GM12878 (cell line): Measurements from ENCODE around the gene ACKR2. TPM values are rescaled to one million over a fixed set of nuclear protein-coding genes. Genes with fewer than 3 reads are reported as not detected.

Experiments used
- ATAC-seq: fragments of 200-7000 bp; cut with Tn5 transposase; 3 replicates; pipeline ENCODE4 v1.9.1; 2020; ENCODE audit warnings: mild to moderate bottlenecking, moderate library complexity
- BruUV-seq: library from RNA; stranded (reverse); fragments of 400-500 nt; replicated peaks from 2 replicates; lab custom pipeline; 2021; lab: Mats Ljungman, UMichigan
- CTCF ChIA-PET: fragments of 300-600 bp; sonication (Branson Sonifier 250); formaldehyde crosslinking; extraction: SDS; loops from one replicate; lab custom pipeline; 2021; ENCODE audit warnings: inconsistent platforms; lab: Yijun Ruan, JAX
- POLR2A ChIA-PET: fragments of 350-600 bp; formaldehyde crosslinking; extraction: SDS; loops from one replicate; lab custom pipeline; 2021; ENCODE audit warnings: inconsistent platforms; lab: Charles Lee
- RAD21 ChIA-PET: fragments of 300-600 bp; sonication (Branson Sonifier 250); formaldehyde crosslinking; loops from one replicate; lab custom pipeline; 2023; ENCODE audit warnings: antibody characterized with exemption; ENCODE audit not compliant: unreplicated experiment; lab: Charles Lee
- SMC1A ChIA-PET: fragments of 300-600 bp; sonication (Branson Sonifier 250); formaldehyde crosslinking; loops from one replicate; lab custom pipeline; 2023; ENCODE audit not compliant: unreplicated experiment, uncharacterized antibody; lab: Charles Lee
- DNase-seq: peaks from one replicate; pipeline ENCODE4 v3.0.0-alpha.2; 2011; ENCODE audit warnings: low read depth, low spot score
- FAIRE-seq: peaks from 3 replicates; lab custom pipeline; 2011; peaks lifted over from hg19 to GRCh38; lab: Jason Lieb, UNC
- H2AFZ ChIP-seq: 2 replicates; pipeline ENCODE4 v1.6.0; 2011; ENCODE audit warnings: low read depth, low read length, control low read depth; ENCODE audit not compliant: control insufficient read depth
- H3K27ac ChIP-seq: 2 replicates; pipeline ENCODE4 v1.5.1; 2011; ENCODE audit warnings: control low read depth; ENCODE audit not compliant: control insufficient read depth, insufficient read depth
- H3K27me3 ChIP-seq, 2 experiments: replicated peaks in 1 of 2; 2 replicates each; pipeline versions ENCODE4 v1.6.0 to v1.6.1; 2011; ENCODE audit warnings: low read length in 1 of 2; ENCODE audit not compliant: control insufficient read depth in 2 of 2, insufficient read depth in 2 of 2
- H3K36me3 ChIP-seq, 2 experiments: 2 replicates each; pipeline ENCODE4 v1.5.1; 2011; ENCODE audit warnings: low read length in 1 of 2; ENCODE audit not compliant: control insufficient read depth in 2 of 2, insufficient read depth in 2 of 2
- H3K4me1 ChIP-seq: 2 replicates; pipeline ENCODE4 v1.6.1; 2011; ENCODE audit warnings: mild to moderate bottlenecking, low read length, moderate library complexity, mixed read lengths; ENCODE audit not compliant: control insufficient read depth, insufficient read depth
- H3K4me2 ChIP-seq: 2 replicates; pipeline ENCODE4 v1.6.0; 2011; ENCODE audit warnings: control low read depth; ENCODE audit not compliant: control insufficient read depth, insufficient read depth
- H3K4me3 ChIP-seq: fragments of 200-600 bp; sonication (generic); 2 replicates; pipeline ENCODE4 v1.5.1; 2016
- H3K79me2 ChIP-seq: 2 replicates; pipeline ENCODE4 v1.6.0; 2011; ENCODE audit warnings: low read length; ENCODE audit not compliant: control insufficient read depth, insufficient read depth
- H3K9ac ChIP-seq: 2 replicates; pipeline ENCODE4 v1.8.0; 2011; ENCODE audit warnings: low read length, control low read depth, mixed read lengths; ENCODE audit not compliant: control insufficient read depth, insufficient read depth
- H3K9me3 ChIP-seq: replicated peaks from 3 replicates; pipeline ENCODE4 v1.5.1; 2011; ENCODE audit warnings: mild to moderate bottlenecking, low read length; ENCODE audit not compliant: control insufficient read depth, insufficient read depth
- H4K20me1 ChIP-seq: 2 replicates; pipeline ENCODE4 v1.6.0; 2011; ENCODE audit not compliant: control insufficient read depth, insufficient read depth
- ASH2L ChIP-seq: fragments of 300-600, 200-600 bp; sonication (generic); IDR thresholded peaks from 2 replicates; pipeline ENCODE4 v1.6.1; 2017; ENCODE audit warnings: low read depth, mild to moderate bottlenecking, borderline replicate concordance
- BRCA1 ChIP-seq: IDR thresholded peaks from 2 replicates; pipeline ENCODE4 v1.6.1; 2011; ENCODE audit warnings: low read depth, low read length, improper control_type of control experiment
- EP300 ChIP-seq, 2 experiments: fragments of 150-350 bp in 1 of 2; IDR thresholded peaks; 2 replicates each; pipeline ENCODE4 v1.6.1; 2011 to 2012; ENCODE audit warnings: low read depth in 2 of 2, low read length in 2 of 2, borderline replicate concordance in 1 of 2, improper control_type of control experiment in 1 of 2, inconsistent platforms in 1 of 2; ENCODE audit not compliant: control insufficient read depth in 1 of 2
- GABPA ChIP-seq: IDR thresholded peaks from 2 replicates; pipeline ENCODE4 v1.6.1; 2014; ENCODE audit warnings: antibody characterized with exemption, low read depth, mild to moderate bottlenecking, inconsistent platforms
- IKZF2 ChIP-seq, 2 experiments: fragments of 450-650 bp; IDR thresholded peaks; 2 replicates each; pipeline ENCODE4 v1.6.1; 2017; ENCODE audit warnings: mild to moderate bottlenecking in 2 of 2, moderate library complexity in 2 of 2
- MEF2A ChIP-seq: IDR thresholded peaks from 2 replicates; pipeline ENCODE4 v1.6.1; 2011; ENCODE audit warnings: low read depth, mild to moderate bottlenecking, low read length, moderate library complexity; ENCODE audit not compliant: insufficient read depth
- MTA3 ChIP-seq: IDR thresholded peaks from 2 replicates; pipeline ENCODE4 v1.6.1; 2012; ENCODE audit warnings: low read length, inconsistent platforms, borderline replicate concordance
- MYC ChIP-seq: IDR thresholded peaks from 2 replicates; pipeline ENCODE4 v1.6.1; 2011; ENCODE audit warnings: mild to moderate bottlenecking, low read length, moderate library complexity, inconsistent platforms; ENCODE audit not compliant: insufficient read depth, insufficient replicate concordance, insufficient read length, severe bottlenecking
- NRF1 ChIP-seq: conservative IDR thresholded peaks from 2 replicates; pipeline ENCODE4 v1.6.1; 2011; ENCODE audit warnings: mild to moderate bottlenecking, low read depth, low read length, improper control_type of control experiment
- PAX5 ChIP-seq: IDR thresholded peaks from 2 replicates; pipeline ENCODE4 v1.6.1; 2011; ENCODE audit warnings: low read depth, low read length, borderline replicate concordance
- PAX8 ChIP-seq: fragments of 450-650 bp; IDR thresholded peaks from 2 replicates; pipeline ENCODE4 v1.6.1; 2017; ENCODE audit warnings: mild to moderate bottlenecking, moderate library complexity
- PBX3 ChIP-seq: IDR thresholded peaks from 2 replicates; pipeline ENCODE4 v1.6.1; 2011; ENCODE audit warnings: mild to moderate bottlenecking, low read depth, low read length, moderate library complexity; ENCODE audit not compliant: insufficient replicate concordance
- SP1 ChIP-seq: IDR thresholded peaks from one replicate; pipeline ENCODE4 v1.6.1; 2011; ENCODE audit warnings: low read depth, low read length
- TBL1XR1 ChIP-seq: IDR thresholded peaks from 2 replicates; pipeline ENCODE4 v1.6.1; 2012; ENCODE audit warnings: low read depth, low read length, improper control_type of control experiment
- ZZZ3 ChIP-seq: IDR thresholded peaks from 2 replicates; pipeline ENCODE4 v1.6.1; 2011; ENCODE audit warnings: low read depth; ENCODE audit not compliant: control insufficient read depth, insufficient read length
- WGBS: methylation state at CpG from one replicate; pipeline ENCODE4 v1.1.6; 2016; ENCODE audit warnings: low lambda C conversion rate; ENCODE audit not compliant: insufficient replicate concordance, insufficient coverage; ENCODE audit errors: missing lambda C conversion rate; 5-methylcytosine and 5-hydroxymethylcytosine counted together
- in situ Hi-C: fragments of 300-500 bp; cut with MboI; formaldehyde crosslinking; loops from 9 replicates; pipeline ENCODE4 v1.14.3; 2018; ENCODE audit warnings: mixed read lengths
- intact Hi-C: fragments of 100-400 bp; cut with micrococcal nuclease; formaldehyde crosslinking; loops from one replicate; pipeline ENCODE4 v1.14.2; 2022; ENCODE audit not compliant: unreplicated experiment
- polyA plus RNA-seq, 11 experiments: library from polyadenylated mRNA; depleted of rRNA in 4 of 11; unstranded in 6 of 11; stranded (reverse) in 5 of 11; fragments of >200 nt; fragmentation: Nextera tagmentation in 4 of 11; fragmentation: Illumina TruSeq in 1 of 11; extraction: Ambion mirVana in 4 of 11; extraction: Trizol in 1 of 11; gene quantifications; 1 replicate in 1 of 11; 2 replicates in 10 of 11; pipeline versions ENCODE4 v1.2.1 to v1.2.3, GENCODE V29; 2011 to 2016; ENCODE audit warnings: inconsistent platforms in 2 of 11, missing spikeins in 2 of 11, low read depth in 1 of 11
- total RNA-seq, 4 experiments: library from RNA; depleted of rRNA in 3 of 4; stranded (reverse); fragments of >200 nt in 3 of 4; fragmentation: Illumina TruSeq in 1 of 4; extraction: Trizol in 1 of 4; gene quantifications; 2 replicates each; pipeline versions ENCODE4 v1.2.1 to v1.2.3, GENCODE V29; 2013 to 2021

Gene ACKR2
- total and polyA plus RNA-seq, 10 of the 15 experiments (the other 5 are each of a cell fraction or from before 2014, with no cell fraction given): 0.05 to 0.91 (median 0.23) TPM; not detected in 2

- no peak for TF ChIP-seq TBL1XR1
- no peak for TF ChIP-seq MTA3
- no peak for TF ChIP-seq PAX8
- no peak for TF ChIP-seq NRF1
- TF ChIP-seq MEF2A: no peak
- TF ChIP-seq ZZZ3: no peak
- TF ChIP-seq, all 136 proteins: peak for 0
Measured at GRCh38 chr3:42820746-42821051, 11.5 kb downstream of the ACKR2 start (continued).

- Histone ChIP-seq H3K4me2 (no peak overlapping the region), H3K9me3 (no peaks in the 10 kb centered on the region), H2AFZ (no peak overlapping the region), H3K27me3 (no peaks in the 10 kb centered on the region), H3K4me1 (no peaks in the 10 kb centered on the region), H3K4me3 (no peak overlapping the region), H3K27ac (no peak overlapping the region), H3K9ac (no peak overlapping the region), H3K79me2 (no peaks in the 10 kb centered on the region), H4K20me1 (no peaks in the 10 kb centered on the region), H3K36me3 (no peaks in the 10 kb centered on the region)
- SMC1A ChIA-PET: no interaction called here
- intact Hi-C loops (no loop called here), in situ Hi-C loops (no loop called here)
- FAIRE-seq (no peak), ATAC-seq (no peak), DNase-seq (no peak)
- no peak for TF ChIP-seq BRCA1
- TF ChIP-seq EP300 (IDR thresholded peaks at IDR 0.05; ENCODE audit: borderline replicate concordance in 1 of 2, control insufficient read depth in 1 of 2, low read depth in 2 of 2, low read length in 2 of 2): no peak
- TF ChIP-seq MYC: no peak
- TF ChIP-seq PAX5: no peak
- TF ChIP-seq ASH2L: no peak
- TF ChIP-seq PBX3: no peak
- TF ChIP-seq IKZF2 (IDR thresholded peaks at IDR 0.05): no peak
- no peak for TF ChIP-seq SP1
- TF ChIP-seq GABPA: no peak
- POLR2A ChIA-PET: interaction anchor here (0.7 kb wide), 1 partner anchor 32 kb away, joined by 4 read pairs; no protein-coding TSS in a partner anchor
- CTCF ChIA-PET: interaction anchor here (2.3 kb wide), 1 partner anchor 59 kb away, joined by 6 read pairs; no protein-coding TSS in a partner anchor
- RAD21 ChIA-PET: no interaction called here
- no TSS peak for BruUV-seq
- 94% methylated on average over 3 of the region's 3 CpGs for WGBS
Measured at GRCh38 chr3:42822828-42823227, 13.6 kb downstream of the ACKR2 start.
